Mesendoderm (in vitro differentiated cells): ENCODE data around the gene ARMC9.

Experiments
- DNase-seq: peaks from one replicate; pipeline ENCODE4 v3.0.0; 2013
- H2AK5ac ChIP-seq: 2 replicates; pipeline ENCODE4 v1.6.1; 2013; ENCODE audit warnings: low read length, inconsistent platforms
- H2BK120ac ChIP-seq: 2 replicates; pipeline ENCODE4 v1.6.1; 2013; ENCODE audit warnings: low read depth, mild to moderate bottlenecking, low read length, moderate library complexity, mixed read lengths
- H2BK15ac ChIP-seq: replicated peaks from 2 replicates; pipeline ENCODE4 v1.6.1; 2013; ENCODE audit warnings: low read depth, mild to moderate bottlenecking, moderate library complexity
- H2BK5ac ChIP-seq: 2 replicates; pipeline ENCODE4 v1.6.1; 2013; ENCODE audit warnings: low read length, inconsistent platforms
- H3K18ac ChIP-seq: 2 replicates; pipeline ENCODE4 v1.6.1; 2013; ENCODE audit warnings: mild to moderate bottlenecking, low read length, mixed read lengths
- H3K23ac ChIP-seq: one replicate; pipeline ENCODE4 v1.6.1; 2013; ENCODE audit warnings: low read length
- H3K27ac ChIP-seq: 2 replicates; pipeline ENCODE4 v1.5.1; 2013; ENCODE audit warnings: low read depth, mild to moderate bottlenecking, inconsistent platforms, low read length, moderate library complexity
- H3K27me3 ChIP-seq: 2 replicates; pipeline ENCODE4 v1.6.1; 2013; ENCODE audit warnings: low read length, control low read depth, mild to moderate bottlenecking, inconsistent platforms; ENCODE audit not compliant: insufficient read depth, poor library complexity
- H3K36me3 ChIP-seq: 2 replicates; pipeline ENCODE4 v1.6.1; 2013; ENCODE audit warnings: low read length, inconsistent platforms; ENCODE audit not compliant: control insufficient read depth, insufficient read depth
- H3K4ac ChIP-seq: one replicate; pipeline ENCODE4 v1.6.1; 2013; ENCODE audit warnings: low read depth, mild to moderate bottlenecking, low read length, moderate library complexity
- H3K4me1 ChIP-seq: 2 replicates; pipeline ENCODE4 v1.6.1; 2013; ENCODE audit warnings: low read depth, low read length, inconsistent platforms; ENCODE audit not compliant: control insufficient read depth
- H3K4me2 ChIP-seq: 2 replicates; pipeline ENCODE4 v1.6.1; 2013; ENCODE audit warnings: low read length
- H3K4me3 ChIP-seq: 2 replicates; pipeline ENCODE4 v1.5.1; 2013; ENCODE audit warnings: mild to moderate bottlenecking, low read length
- H3K56ac ChIP-seq: one replicate; pipeline ENCODE4 v1.6.1; 2013; ENCODE audit warnings: low read length
- H3K79me1 ChIP-seq: 2 replicates; pipeline ENCODE4 v1.6.1; 2013; ENCODE audit warnings: low read length, inconsistent platforms
- H3K79me2 ChIP-seq: 2 replicates; pipeline ENCODE4 v1.6.1; 2013; ENCODE audit warnings: mild to moderate bottlenecking, low read length; ENCODE audit not compliant: control insufficient read depth, insufficient read depth
- H3K9ac ChIP-seq: 2 replicates; pipeline ENCODE4 v1.6.1; 2013; ENCODE audit warnings: low read length, inconsistent platforms
- H4K5ac ChIP-seq: one replicate; pipeline ENCODE4 v1.6.1; 2013; ENCODE audit warnings: low read length
- H4K8ac ChIP-seq: one replicate; pipeline ENCODE4 v1.6.1; 2013; ENCODE audit warnings: low read depth, mild to moderate bottlenecking, control low read depth, low read length, moderate library complexity
- WGBS: extraction: QIAGEN DNeasy Blood & Tissue Kit; methylation state at CpG from one replicate; pipeline ENCODE4 v1.1.7; 2013; ENCODE audit warnings: low lambda C conversion rate, missing lambda C conversion rate; ENCODE audit not compliant: insufficient coverage; ENCODE audit errors: extremely low coverage; 5-methylcytosine and 5-hydroxymethylcytosine counted together

ARMC9 gene

DNA sequence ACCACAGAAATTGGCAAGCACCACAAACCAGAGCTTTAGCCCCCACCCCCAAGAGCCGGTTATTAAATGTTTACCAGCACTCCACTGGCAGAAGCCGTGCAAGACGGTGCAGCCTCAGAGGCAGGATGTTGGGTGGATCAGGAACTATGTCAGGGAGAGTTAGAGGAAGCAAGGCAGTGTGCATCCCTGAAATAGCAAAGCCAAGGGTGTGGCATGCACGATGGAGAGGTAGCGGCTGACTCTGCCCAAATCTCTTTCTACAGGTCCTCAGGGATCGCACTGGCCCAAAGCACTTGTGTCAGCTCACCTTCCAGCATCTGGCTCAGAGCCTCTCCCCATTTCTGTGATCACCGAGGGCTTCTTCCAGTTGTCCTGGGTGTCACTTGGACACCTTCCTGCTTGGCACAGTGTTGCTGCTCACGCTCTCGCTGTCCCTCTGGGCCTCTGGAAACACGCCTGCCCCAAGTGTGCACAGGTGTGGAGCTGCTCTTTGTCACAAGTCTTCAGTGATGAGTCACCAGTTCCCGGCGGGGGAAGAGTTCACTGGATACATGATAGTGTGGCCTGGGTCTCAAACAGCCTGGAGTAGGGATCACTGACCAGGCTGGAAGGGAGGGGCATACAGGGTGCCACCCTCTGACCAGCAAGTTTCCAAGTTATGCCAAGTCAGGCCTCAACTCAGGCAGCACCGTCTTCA, 179.7 kb downstream of the ARMC9 start:
- WGBS: no CpG with 5 or more reads among the region's 13 CpGs
- no peaks in the 10 kb centered on the region for H3K27me3 ChIP-seq
- H2BK5ac ChIP-seq: peak overlapping the region; percentile 57

DNA sequence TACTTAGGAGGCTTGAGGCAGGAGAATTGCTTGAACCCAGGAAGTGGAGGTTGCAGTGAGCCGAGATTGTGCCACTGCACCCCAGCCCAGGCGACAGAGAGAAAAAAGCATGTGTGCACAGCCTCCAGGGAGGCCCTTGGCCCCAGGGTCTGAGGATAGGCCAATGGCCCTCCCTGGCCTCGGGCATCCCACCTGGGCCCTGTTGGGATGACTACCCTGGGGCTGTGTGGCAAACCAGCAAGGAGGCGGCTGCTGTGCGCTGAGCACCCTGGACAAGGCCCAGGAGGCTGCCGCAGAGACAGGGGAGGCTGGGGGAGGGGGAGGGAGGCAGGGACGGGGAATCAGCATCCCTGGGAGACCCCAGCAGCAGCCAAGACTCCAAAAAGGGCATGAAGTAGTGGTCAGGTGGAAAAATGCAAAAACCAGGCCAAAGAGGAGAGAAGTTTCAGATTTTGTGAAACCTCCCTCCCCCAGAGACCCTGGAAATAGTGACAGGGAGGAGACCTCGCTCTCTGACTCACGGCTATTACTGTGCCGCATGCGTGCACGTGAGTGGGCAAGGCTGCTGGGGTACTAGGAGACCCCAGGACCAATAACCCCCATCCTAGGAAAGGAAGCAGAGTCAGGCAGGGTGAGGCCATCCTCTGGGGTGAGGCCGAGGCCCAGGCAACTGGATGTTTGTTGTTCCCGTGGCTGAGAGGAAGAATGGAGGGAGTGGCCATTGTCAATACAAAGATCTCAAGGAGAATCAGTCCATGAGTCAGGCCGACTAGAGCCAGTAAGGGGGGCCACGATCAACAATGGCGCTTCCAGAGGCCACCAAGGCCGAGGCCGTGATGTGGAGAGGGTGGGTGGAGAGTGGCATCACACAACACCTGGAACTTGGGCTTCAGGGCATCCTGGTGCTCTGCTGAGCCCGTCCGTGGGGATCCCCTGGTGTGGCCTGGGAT, 181.1 kb downstream of the ARMC9 start:
- no peak overlapping the region for H3K9ac ChIP-seq
- H3K79me1 ChIP-seq: no peaks in the 10 kb centered on the region
- no peak overlapping the region for H3K18ac ChIP-seq
- H2BK15ac ChIP-seq: no peak overlapping the region
- H2BK120ac ChIP-seq: no peak overlapping the region
- H3K27me3 ChIP-seq: no peaks in the 10 kb centered on the region
- H3K79me2 ChIP-seq: no peaks in the 10 kb centered on the region
- H3K4me2 ChIP-seq: no peak overlapping the region
- no peaks in the 10 kb centered on the region for H3K36me3 ChIP-seq
- H3K23ac ChIP-seq: no peak overlapping the region
- H4K5ac ChIP-seq: no peak overlapping the region
- no peak overlapping the region for H3K27ac ChIP-seq
- peak overlapping the region; percentile 60 for H3K4ac ChIP-seq
- no peak overlapping the region for H4K8ac ChIP-seq
- H3K4me1 ChIP-seq: peaks cover 13% of the 10 kb centered on the region
- H3K56ac ChIP-seq: peak overlapping the region; percentile 77
- H3K4me3 ChIP-seq: no peak overlapping the region
- peak; percentile 50 for DNase-seq
- WGBS: no CpG with 5 or more reads among the region's 21 CpGs
- peak overlapping the region; percentile 97 for H2AK5ac ChIP-seq
- peak overlapping the region; percentile 46 for H2BK5ac ChIP-seq

More for the DNA sequence above, 179.7 kb downstream of the ARMC9 start:
- H3K27ac ChIP-seq: no peak overlapping the region
- peak; percentile 59 for DNase-seq
- no peak overlapping the region for H2BK120ac ChIP-seq
- H3K4me2 ChIP-seq: no peak overlapping the region
- no peak overlapping the region for H4K8ac ChIP-seq
- H3K79me1 ChIP-seq: no peaks in the 10 kb centered on the region
- H4K5ac ChIP-seq: no peak overlapping the region
- H2AK5ac ChIP-seq: peak overlapping the region; percentile 88
- no peak overlapping the region for H3K9ac ChIP-seq
- H2BK15ac ChIP-seq: no peak overlapping the region
- H3K23ac ChIP-seq: no peak overlapping the region
- peaks cover 13% of the 10 kb centered on the region for H3K4me1 ChIP-seq
- no peaks in the 10 kb centered on the region for H3K36me3 ChIP-seq
- peak overlapping the region; percentile 12 for H3K18ac ChIP-seq
- peak overlapping the region; percentile 82 for H3K4ac ChIP-seq
- H3K4me3 ChIP-seq: no peak overlapping the region
- peak overlapping the region; percentile 11 for H3K56ac ChIP-seq
- no peaks in the 10 kb centered on the region for H3K79me2 ChIP-seq

DNA sequence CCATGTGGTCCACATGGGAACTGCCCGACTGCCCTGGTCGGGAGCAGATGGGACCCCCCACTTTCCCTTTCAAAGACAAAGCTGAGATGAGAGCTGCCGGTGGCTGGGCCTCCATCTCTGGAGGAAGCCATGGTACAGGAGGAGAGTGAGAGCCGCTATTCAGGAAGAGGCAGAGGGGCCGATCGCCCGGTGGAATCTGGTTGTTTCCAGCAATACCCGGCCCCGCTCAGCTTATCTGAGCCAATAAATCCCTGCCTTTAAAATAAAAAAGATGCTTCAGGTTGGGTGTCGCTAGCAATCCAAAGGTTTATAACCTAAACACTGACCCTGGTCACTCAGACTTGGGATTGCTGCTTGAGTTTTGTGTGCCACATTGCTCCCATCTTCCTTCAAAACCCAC, 181.9 kb downstream of the ARMC9 start:
- Histone ChIP-seq H3K27me3 (no peaks in the 10 kb centered on the region), H3K4me3 (no peak overlapping the region), H2BK5ac (no peak overlapping the region), H3K4me2 (no peak overlapping the region), H2BK15ac (no peak overlapping the region), H3K36me3 (no peaks in the 10 kb centered on the region), H3K79me1 (no peaks in the 10 kb centered on the region), H3K18ac (no peak overlapping the region), H3K23ac (no peak overlapping the region), H3K4me1 (peaks cover 10% of the 10 kb centered on the region), H2BK120ac (no peak overlapping the region), H3K79me2 (no peaks in the 10 kb centered on the region), H4K5ac (no peak overlapping the region), H2AK5ac (no peak overlapping the region), H3K4ac (no peak overlapping the region), H4K8ac (no peak overlapping the region), H3K56ac (no peak overlapping the region), H3K9ac (no peak overlapping the region), H3K27ac (no peak overlapping the region)
- DNase-seq: no peak
- no CpG with 5 or more reads among the region's 10 CpGs for WGBS

DNA sequence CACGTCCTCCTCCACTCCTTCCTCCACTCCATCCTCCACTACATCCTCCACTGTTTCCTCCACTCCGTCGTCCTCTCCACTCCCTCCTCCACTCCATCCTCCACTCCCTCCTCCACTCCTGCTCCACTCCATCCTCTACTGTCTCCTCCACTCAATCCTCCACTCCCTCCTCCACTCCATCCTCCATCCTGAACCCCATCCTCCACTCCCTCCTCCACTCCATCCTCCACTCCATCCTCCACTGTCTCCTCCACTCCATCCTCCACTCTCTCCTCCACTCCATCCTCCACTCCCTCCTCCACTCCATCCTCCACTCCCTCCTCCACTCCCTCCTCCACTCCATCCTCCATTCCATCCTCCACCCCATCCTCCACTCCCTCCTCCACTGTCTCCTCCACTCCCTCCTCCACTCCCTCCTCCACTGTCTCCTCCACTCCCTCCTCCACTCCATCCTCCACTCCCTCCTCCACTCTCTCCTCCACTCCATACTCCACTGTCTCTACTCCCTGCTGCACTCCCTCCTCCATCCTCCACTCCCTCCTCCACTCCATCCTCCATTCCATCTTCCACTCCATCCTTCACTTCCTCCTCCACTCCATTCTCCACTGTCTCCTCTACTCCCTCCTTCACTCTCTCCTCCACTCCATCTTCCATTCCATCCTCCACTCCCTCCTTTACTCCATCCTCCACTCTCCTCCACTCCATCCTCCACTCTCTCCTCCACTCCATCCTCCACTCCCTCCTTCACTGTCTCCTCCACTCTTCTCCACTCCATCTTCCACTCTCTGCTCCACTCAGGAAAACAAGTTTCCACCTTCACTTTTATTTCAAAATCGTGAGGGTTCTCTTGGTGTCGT, 182.8 kb downstream of the ARMC9 start:
- peaks cover 7% of the 10 kb centered on the region for H3K4me1 ChIP-seq
- no peak overlapping the region for H3K4me3 ChIP-seq
- no peak overlapping the region for H4K5ac ChIP-seq
- no peaks in the 10 kb centered on the region for H3K27me3 ChIP-seq
- peak overlapping the region; percentile 19 for H2AK5ac ChIP-seq
- no peak overlapping the region for H3K56ac ChIP-seq
- no peaks in the 10 kb centered on the region for H3K79me2 ChIP-seq
- no peak overlapping the region for H4K8ac ChIP-seq
- no peak overlapping the region for H2BK5ac ChIP-seq
- H3K18ac ChIP-seq: no peak overlapping the region
- H3K23ac ChIP-seq: no peak overlapping the region
- no peak for DNase-seq
- no CpG with 5 or more reads among the region's 5 CpGs for WGBS
- no peak overlapping the region for H3K4ac ChIP-seq
- no peaks in the 10 kb centered on the region for H3K79me1 ChIP-seq
- no peak overlapping the region for H3K4me2 ChIP-seq
- no peak overlapping the region for H3K9ac ChIP-seq
- no peaks in the 10 kb centered on the region for H3K36me3 ChIP-seq
- H2BK15ac ChIP-seq: no peak overlapping the region
- no peak overlapping the region for H2BK120ac ChIP-seq
- no peak overlapping the region for H3K27ac ChIP-seq

DNA sequence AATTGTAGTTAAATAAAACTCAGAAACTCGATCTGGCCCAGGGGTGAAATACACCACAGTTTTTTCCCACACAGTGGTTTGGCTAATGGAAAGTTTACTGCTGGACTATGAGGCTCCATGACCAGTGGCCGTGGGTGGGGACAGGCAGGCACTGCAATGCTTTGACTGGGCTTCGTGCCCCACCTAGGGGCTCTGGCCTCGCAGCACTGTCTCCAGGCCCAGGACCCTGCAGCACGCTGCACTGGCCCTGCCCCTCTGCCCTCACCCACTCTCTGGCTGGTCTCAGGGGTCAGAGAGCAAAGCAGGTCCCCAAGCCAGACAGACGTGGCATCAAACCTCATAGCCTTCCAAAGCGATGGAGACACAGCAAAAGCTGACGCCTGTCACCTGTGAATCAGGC, 183.7 kb downstream of the ARMC9 start:
- no peak overlapping the region for H2BK15ac ChIP-seq
- no peak overlapping the region for H4K8ac ChIP-seq
- no peak overlapping the region for H3K27ac ChIP-seq
- no peaks in the 10 kb centered on the region for H3K79me1 ChIP-seq
- no peak overlapping the region for H3K9ac ChIP-seq
- no peak overlapping the region for H2BK5ac ChIP-seq
- no peak overlapping the region for H3K56ac ChIP-seq
- no peaks in the 10 kb centered on the region for H3K36me3 ChIP-seq
- no peak overlapping the region for H2AK5ac ChIP-seq
- no peak overlapping the region for H2BK120ac ChIP-seq
- H3K4me1 ChIP-seq: peaks cover 3% of the 10 kb centered on the region
- H3K4me2 ChIP-seq: no peak overlapping the region
- H3K23ac ChIP-seq: no peak overlapping the region
- H3K18ac ChIP-seq: no peak overlapping the region
- no CpG with 5 or more reads among the region's 8 CpGs for WGBS
- H4K5ac ChIP-seq: no peak overlapping the region
- no peak overlapping the region for H3K4me3 ChIP-seq
- H3K27me3 ChIP-seq: no peaks in the 10 kb centered on the region
- H3K79me2 ChIP-seq: no peaks in the 10 kb centered on the region
- no peak for DNase-seq
- no peak overlapping the region for H3K4ac ChIP-seq
